HG03342 (cell line): ENCODE measurements around the gene FCSK.
"Not testable (repeated sequence)": the region's sequence is repeated elsewhere in the genome, so short reads cannot be mapped to it uniquely, and the experiment has no call there.

ENCODE experiments used
- ATAC-seq: cut with Tn5 transposase; IDR thresholded peaks from one replicate; pipeline ENCODE4 v1.9.1; 2021; ENCODE audit warnings: mild to moderate bottlenecking, moderate library complexity; ENCODE audit not compliant: unreplicated experiment

Gene FCSK

GRCh38 chr16:70454222-70455034, at the start of gene FCSK:
Gene FCSK (plus strand): TSS chr16:70454595. CDS start chr16:70463191, 8,596 bp downstream.
- peak; percentile 83 for ATAC-seq

DNA sequence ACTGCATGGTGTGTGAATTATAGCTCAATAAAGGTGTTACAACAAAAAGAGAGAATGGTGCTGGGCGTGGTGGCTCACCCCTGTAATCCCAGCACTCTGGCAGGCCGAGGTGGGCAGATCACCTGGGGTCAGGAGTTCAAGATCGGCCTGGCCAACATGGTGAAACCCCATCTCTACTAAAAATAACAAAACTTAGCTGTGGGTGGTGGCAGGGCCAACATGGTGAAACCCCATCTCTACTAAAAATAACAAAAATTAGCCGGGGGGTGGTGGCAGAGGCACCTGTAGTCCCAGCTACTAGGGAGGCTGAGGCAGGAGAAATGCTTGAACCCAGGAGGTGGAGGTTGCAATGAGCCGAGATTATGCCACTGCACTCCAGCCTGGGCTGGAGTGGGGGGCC, 48.3 kb upstream of the FCSK start:
- not testable (repeated sequence) for ATAC-seq

- no peak for ATAC-seq
Observed at GRCh38 chr16:70407811-70408274, 46.6 kb upstream of the FCSK start.

DNA sequence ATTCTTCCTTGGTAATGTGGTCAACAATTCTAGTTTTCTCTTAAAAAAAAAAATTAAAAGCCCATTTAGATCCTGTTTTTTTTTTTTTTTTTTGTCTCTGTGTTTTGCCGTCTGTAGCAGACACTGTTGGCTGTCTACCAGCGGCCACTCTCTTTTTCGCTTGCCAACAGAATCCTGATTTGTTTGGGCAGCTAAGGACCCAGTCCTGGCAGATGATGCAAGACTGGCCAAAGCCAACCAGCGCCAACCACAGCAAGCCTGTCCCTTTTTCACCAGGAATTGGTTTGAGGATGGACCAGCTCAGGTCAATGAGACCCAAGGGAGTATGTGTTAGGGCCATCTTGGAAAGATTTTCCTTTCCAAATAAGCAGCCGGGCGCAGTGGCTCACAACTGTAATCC, 43.7 kb upstream of the FCSK start:
- no peak for ATAC-seq

DNA sequence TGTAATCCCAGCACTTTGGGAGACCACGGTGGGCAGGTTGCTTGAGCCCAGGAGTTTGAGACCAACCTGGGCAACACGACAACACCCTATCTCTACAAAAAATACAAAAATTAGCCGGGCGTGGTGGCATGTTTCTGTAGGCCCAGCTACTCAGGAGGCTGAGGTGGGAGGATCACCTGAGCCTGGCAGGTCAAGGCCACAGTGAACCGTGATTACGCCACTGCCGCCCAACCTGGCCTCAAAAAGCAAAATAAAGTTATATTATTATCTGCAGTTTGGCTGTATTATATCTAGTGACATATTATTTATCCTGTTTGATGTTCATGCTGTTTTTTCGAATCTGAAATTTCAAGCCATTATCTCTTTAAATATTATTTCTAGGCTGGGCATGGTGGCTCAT, 42.0 kb upstream of the FCSK start:
- no peak for ATAC-seq

DNA sequence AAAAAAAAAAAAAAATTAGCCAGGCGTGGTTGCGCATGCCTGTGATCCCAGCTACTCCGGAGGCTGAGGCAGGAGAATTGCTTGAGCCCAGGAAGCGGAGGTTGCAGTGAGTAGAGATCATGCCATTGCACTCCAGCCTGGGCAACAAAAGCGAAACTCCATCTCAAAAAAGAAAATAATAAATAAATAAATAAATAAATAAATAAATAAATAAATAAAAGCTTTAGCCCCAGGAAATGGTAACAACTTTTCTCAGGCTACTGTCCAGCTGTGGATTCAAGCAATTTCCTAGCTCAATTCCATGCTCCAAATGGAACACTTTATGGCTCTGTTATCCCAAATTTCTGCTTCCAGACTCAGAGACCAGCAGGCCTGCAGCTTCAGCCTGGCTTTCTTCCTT, 40.8 kb upstream of the FCSK start:
- not testable (repeated sequence) for ATAC-seq

DNA sequence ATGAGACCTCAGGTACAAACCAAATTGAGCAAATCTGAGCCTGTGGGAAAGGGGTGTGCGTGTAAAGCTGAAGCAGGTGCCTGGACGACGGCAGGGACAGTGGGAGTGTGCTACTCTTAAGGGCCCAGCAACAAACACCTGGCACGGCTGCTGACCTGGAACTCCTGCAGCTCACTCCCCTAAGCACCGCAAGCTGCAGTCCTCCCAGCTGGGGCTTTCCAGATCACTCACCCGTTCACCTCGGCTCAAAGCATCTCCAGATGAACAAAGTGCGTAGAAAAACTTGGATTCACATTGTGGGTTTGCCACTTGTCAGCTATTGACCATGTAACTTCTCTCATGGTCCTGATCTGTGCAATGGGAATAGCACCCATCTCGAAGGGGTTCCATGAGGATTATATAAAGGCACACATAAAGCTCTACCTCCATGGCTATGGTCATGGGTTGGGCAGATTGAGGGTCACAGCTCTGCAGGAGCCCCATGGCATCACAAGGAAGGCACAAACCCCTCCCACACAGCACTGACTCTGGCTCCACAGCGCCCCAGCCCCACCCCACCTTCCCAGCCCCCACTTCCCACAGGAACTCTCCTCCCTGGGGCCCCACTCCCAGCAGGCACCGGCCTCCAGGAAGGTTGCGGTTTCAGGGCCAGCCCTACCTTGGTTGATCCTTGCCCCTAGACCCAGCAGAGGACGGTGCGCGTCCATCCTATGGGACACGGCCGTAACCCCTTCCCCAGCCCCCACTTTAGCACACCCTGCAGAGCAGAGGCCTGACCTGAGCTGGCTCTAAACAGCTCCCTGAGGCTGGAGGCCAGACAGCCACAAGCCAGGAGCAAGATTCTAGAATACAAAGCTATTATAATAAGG, 37.4 kb upstream of the FCSK start:
- peak; percentile 80 for ATAC-seq

DNA sequence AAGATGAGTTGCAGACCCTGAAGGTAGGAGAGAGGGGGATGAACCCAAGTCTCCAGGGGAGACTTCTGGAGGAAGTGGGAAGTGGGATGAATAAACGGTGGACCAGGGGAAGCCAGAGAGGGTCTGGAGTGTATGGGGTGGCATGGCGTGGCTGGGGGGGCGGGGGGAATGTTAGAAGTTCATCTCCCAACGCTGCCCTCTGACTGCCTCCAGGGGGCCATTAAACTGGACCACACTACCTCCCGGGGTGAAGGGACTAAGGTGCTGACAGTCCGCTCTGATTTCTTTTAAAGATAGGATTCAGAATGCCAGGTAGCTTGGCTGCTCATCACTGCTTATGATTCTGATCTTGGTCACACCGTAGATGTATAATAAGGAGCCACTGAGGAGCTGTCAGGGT, 36.7 kb upstream of the FCSK start:
- ATAC-seq = no peak

DNA sequence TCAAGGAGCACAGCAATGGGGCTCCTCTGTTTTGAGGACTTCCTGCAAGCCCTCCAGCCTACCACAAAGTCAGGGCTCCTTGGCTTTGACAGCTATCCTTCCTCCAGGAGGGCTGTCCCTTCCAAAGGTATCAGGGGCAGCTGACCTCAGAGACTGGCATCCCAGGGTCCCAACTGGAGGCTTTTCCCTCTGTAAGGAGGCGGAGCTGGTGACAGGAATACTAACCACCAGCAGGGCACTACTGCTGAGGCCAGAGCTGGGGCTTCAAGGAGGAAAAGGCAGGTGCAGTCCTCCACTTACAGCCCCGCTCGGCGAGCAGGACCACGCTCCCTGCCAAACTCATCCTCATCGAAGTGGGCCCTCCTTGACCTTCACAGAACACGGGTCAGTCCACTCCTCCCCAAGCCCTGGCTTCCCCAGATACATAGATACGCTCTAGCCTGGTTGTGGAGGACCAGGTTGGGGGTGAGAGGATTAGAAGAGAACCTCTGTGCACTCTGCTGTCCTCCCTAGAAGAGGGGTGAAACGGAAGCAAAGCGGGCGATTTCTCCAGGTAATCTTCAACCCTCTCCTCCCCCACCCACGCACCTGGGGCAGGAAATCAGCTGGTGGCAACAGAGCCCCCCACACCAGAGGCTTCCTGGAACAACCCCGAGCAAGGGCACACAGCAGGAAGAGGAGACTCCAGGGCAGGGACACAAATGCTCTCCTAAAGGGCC, 36.0 kb upstream of the FCSK start:
- ATAC-seq = no peak

DNA sequence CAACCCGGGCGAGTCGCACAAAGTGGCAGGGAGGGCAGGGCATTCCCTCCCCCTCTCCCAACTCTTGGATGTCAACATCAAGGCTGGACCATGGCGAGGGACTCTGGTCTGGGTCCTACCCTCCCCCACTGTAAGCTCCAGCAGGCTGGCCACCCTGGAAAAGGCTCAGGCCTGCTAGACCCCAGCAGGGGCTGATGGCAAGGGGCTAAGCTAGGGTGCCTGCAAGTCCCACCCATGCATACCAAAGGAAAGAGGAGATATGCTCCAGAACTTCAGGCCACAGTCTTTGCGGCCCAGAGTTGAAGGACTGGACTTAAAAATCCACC, 35.4 kb upstream of the FCSK start:
- ATAC-seq = no peak

DNA sequence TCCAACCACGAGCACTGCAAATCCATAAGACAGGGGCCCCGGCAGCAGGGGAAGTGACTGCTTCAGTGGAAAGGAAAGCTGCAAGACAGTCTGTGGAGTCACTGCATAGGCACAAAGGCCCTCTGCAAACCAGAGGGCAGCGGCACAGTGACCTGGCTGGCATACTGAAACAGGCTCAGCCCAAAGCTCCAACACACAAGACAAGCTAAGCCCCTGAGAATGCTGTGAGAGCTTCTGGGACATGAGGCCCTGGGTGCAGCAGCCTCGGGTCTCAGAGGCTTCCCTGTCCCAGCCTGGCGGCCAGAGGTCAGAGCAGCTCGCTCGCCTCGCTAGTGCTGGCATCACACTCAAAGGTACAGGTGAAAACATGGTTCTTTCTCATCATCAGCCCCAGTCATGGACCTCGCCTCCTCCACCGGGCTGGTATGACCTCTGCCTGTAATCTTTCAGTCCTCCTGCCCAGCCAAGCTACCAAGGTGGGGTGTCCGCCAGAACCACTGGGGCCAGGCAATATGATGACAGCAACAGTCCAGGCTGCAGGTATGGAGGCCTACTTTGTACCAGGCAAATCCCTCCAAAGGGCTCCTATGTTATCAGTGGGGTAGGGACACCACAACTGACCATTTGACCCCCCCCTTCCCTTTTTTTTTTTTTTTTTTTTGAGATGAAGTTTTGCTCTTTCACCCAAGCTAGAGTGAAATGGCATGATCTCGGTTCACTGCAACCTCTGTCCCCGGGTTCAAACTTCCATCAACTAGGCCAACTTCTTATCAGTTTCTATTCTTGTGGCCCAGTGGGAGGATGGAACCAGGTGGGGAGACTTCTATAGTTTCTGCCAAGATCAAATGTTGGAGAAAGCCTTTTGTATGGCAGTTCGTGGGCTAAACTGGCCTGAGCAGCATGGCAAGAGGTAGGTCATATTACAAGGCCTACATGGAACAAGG, 34.7 kb upstream of the FCSK start:
- ATAC-seq = no peak

DNA sequence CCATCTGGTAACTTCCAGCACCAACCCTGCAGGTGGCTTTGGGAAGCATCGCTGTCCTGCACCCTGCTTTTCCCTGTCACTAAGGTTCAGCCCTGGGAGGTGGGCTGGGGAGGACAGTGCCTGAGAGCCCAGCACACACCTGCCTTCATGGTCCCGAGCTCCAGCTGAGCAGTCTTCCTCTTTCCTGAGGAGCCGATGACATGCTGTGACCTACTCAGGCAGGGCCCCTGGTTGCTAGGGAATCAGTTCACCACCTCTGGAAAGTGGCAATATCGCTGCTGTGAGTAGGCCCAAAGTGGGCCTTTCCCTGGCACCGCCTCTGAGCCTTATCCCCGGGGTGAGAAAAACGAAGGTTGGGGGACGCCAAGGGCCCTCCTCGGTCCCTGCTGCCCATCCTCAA, 33.4 kb upstream of the FCSK start:
- ATAC-seq = no peak

GRCh38 chr16:70421473-70422311, 32.7 kb upstream of the FCSK start:
- no peak for ATAC-seq

- ATAC-seq = no peak
Observed at GRCh38 chr16:70422543-70422942, 31.9 kb upstream of the FCSK start.

GRCh38 chr16:70427786-70428177, 26.6 kb upstream of the FCSK start:
- no peak for ATAC-seq

DNA sequence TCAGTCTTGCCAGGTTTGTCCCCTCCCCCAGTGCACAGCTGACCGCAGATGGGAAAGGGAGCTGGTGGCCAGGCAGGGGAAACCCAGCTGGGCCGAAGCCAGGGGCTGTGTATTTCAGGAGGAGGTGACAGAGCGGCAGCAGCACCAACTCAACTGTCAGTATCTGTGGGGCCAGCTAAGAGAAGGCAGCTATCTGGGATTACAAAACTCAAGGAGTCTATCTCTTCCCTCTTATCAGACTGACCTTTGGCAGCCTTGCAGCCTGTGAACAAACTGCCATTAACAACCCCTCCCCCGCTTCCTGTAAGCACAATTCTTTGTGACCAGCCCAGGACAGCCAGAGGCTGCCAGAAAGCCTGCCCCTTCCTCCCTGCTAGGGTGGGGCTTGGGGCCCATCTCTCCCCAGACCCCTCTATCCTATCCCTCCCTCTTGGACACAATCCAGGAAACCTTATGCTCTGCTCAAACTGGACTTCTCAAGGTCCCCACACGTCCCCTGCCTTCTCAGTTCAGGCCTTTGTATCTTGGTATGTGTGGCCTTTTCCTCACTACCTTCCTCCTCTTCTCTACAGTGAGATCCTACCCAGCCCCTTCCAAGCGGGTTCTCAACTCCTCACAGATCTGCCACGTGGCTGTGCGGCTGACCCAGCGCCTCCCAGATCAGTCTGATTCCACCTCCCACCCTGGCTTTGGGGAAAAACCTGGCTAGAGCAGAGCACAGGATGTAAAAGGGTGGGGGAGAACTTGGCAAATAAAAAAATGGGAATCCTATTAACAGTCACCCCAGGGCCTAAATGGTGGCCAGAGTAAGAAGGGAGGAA, 26.0 kb upstream of the FCSK start:
- ATAC-seq = no peak

DNA sequence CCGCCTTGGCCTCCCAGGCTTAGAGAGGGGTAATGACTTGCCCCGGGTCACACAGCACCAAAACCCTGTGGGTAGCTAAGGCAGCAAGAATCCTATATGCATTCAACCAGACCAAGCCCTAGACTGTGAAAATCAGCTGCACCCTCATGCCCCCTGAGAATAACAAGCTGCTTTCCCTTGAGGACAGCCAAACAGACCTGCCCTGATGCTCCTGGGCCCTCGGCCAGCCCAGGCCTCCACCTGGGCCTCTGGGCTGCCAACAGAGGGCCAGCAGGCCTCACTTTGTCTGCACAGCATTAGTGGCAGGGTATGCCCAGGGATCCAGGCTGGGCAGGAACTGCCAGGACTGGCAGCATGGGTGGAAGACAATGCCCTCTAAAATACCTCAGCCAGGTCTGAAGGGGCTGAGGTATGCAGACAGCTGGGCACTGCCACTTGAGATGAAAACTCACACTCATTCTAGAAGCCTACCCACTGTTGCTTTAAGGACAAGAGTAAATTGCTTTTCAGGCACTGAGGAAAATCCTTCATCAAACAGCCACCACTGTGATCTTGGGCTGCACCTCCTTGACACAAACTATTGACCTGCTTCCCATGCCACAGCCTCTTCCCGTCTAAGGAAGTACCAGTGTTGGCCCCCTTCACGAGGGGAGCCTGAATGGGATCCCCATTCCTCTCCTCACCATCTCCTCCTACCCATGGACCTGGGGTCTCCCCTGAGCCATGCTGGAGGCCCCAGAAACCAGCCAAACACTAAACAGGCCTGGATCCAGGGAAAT, 24.3 kb upstream of the FCSK start:
- no peak for ATAC-seq
